ENCODE results near the gene SNAPC4.
"Not testable (repeated sequence)": the region's sequence is repeated elsewhere in the genome, so short reads cannot be mapped to it uniquely, and the experiment has no call there.

SNAPC4 gene

GRCh38 chr9:136433849-136434579, 34.0 kb upstream of the SNAPC4 start:
- no peak for DNase-seq

- DNase-seq, result no peak
These were observed 33.2 kb upstream of the SNAPC4 start for GRCh38 chr9:136433043-136433715.

DNA sequence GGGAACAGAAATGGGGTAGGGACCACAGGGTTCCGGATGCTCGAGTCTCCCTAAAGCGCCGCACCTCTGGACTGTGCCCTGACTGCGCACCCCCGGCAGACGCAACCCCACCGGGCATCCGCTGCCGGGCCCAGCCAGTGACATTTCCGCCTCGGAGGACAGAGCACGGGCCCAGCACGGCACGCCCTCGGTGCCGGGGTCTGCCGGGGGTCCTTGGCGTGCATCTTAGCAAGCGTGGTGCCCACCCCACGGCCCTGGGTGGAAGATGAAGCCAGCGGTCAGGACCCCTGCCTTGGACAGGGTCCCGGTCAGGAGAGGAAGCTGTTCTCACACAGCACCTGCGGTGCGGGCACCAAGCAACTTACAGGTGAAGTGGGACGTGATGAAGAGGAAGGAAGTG, 32.6 kb upstream of the SNAPC4 start:
- no peak for DNase-seq

DNA sequence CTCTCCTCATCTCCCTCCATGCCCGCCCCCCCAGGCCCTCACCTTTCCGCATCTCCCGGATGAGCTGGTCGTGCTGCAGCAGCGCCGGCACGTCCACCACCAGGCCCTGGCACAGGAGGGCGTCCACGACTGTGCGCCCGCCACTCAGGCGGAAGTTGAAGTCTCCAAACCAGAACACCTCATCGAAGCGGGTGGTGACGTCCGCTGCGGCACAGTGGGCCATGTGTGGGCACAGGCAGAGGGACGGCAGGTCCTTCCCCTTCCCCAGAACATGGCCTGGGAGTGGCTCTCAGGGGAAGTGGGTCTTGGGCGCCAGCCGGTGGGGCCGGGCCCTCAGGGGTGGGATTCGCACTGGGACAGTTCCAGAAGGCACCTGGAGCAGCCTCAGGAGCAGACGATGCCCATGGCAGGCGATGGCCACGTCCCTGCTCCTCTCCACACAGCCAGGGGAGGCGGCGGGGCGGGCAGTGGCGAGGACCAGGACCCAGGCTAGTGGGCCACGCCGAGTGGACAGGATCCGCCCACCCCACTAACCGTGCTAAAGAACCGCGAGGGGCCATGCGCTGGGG, 31.9 kb upstream of the SNAPC4 start:
- no peak for DNase-seq

DNA sequence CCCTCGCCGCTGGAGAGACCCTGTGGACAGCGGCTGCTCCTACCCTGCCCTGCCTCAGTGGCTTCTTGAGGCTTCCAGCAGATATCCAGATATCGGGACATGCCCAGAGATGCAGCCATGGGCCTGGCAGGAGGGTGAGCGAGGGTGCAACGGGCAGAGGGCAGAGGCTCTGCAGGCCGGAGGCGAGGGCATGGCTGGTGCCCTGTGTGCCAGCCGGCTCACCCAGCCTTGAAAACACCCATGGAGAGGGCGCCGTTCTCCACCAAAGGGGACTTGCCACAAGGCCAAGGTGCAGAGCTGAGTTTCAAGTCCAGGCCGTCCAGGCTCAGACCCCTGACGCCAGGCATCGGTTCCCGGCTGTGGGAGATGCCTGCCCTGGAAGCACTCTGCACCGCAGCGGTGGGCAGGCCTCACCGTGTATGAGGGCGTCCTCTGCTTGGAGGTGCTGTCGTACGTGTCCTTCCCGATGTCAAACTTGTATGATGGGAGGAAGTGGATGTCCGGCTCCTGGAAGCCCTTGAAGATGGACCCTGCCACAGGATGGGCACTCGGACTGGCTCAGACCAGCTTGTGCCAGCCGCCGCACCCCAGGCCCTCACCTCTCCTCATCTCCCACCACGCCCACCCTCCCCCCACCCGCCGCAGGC, 30.7 kb upstream of the SNAPC4 start:
- no peak for DNase-seq

- DNase-seq, result peak; percentile 62
These were observed 29.9 kb upstream of the SNAPC4 start for GRCh38 chr9:136429683-136430491.

DNA sequence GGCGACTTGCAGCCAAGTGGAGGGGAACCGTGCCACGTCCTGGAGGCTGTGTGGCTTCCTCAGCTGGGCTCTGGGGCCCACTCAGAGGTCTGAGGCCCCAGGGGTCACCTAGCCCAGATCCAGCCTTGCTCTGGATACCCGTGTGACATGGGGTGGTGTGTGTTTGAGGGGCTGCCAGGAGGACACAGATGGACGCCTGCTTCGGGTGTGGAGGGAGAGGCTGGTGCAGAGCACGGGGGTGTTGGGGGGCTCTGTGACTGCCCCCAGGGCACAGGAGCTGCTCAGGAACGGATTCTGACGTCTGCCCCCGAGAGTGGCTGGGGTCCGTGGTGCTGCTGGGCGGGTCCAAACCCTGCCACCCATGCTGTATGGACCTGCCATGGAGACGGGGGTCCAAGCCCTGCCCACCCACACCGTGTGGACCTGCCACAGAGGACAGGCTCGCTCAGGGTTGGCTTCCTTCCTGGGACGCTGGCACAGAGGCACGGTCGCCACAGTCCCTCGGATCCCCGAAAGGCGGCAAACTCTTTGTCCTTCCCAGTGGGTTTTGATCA, 29.2 kb upstream of the SNAPC4 start:
- no peak for DNase-seq

DNA sequence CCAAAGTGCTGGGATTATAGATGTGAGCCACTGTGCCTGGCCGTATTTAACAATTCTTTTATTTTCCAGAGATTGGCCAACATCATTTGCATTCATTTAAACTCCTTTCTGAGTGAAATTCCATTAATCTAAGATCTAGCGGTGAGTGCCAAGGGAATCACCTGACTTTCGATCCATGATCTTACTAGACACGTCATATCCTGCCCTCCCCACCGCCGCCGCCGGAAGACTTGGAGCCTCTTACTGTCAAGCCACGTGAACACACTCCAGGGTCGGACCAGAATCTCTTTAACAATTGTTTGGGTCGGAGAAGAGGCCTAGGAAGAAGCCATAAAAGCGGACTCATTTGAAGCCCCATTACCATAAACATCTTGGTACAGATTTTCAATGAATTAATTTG, 26.8 kb upstream of the SNAPC4 start:
- no peak for DNase-seq

- DNase-seq, result not testable (repeated sequence)
These were observed 25.4 kb upstream of the SNAPC4 start for GRCh38 chr9:136425367-136425766.

- DNase-seq, result no peak
These were observed 24.9 kb upstream of the SNAPC4 start for GRCh38 chr9:136424750-136425362.

- no peak for DNase-seq
These were observed 23.6 kb upstream of the SNAPC4 start for GRCh38 chr9:136423432-136424146.

DNA sequence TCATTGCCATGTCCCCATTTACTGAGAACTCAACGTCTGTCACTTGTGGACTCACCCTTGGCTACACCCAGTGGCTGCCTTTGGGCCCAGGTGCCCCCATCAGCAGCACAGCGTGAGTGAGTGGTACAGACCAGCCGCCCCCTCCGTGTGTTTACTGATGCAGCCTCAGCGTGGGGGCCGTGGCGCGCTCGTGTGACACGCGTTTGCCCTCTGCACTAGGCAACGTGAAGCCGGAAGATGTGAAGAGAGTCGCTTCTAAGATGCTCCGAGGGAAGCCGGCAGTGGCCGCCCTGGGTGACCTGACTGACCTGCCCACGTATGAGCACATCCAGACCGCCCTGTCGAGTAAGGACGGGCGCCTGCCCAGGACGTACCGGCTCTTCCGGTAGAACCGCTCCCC, 22.9 kb upstream of the SNAPC4 start:
- no peak for DNase-seq

GRCh38 chr9:136421791-136422190, 21.8 kb upstream of the SNAPC4 start:
- no peak for DNase-seq

DNA sequence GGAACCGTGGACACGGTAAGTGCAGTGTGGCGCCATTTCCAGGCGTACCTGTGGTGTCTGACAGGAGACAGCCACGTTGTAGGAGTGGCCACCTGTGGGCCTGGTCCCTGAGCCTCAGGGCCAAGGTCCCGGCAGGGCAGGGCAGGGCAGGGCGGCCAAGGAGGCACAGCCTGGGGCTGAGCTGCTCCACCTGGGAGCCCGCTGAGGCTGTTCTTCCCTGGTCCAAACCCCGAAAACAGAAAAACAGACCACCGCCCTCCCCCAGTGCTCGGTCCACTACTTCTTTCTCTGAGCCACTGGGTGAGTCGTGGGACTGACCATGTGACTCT, 19.1 kb upstream of the SNAPC4 start:
- no peak for DNase-seq

GRCh38 chr9:136418182-136419091, 18.5 kb upstream of the SNAPC4 start:
- no peak for DNase-seq

DNA sequence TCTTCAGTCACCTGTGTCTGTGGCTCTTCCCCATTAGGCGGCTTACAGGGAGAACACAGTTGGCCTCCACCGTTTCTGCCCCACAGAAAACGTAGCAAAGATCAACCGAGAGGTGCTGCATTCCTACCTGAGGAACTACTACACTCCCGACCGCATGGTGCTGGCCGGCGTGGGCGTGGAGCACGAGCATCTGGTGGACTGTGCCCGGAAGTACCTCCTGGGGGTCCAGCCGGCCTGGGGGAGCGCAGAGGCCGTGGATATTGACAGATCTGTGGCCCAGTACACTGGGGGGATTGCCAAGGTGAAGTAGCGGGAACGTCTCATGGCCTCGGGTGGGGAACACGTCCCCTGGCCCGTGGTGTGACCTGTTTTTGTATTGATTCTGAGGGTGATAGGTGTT, 16.9 kb upstream of the SNAPC4 start:
- no peak for DNase-seq

- no peak for DNase-seq
These were observed 16.5 kb upstream of the SNAPC4 start for GRCh38 chr9:136416427-136416826.

GRCh38 chr9:136412962-136413361, 13.0 kb upstream of the SNAPC4 start:
- DNase-seq, result no peak

DNA sequence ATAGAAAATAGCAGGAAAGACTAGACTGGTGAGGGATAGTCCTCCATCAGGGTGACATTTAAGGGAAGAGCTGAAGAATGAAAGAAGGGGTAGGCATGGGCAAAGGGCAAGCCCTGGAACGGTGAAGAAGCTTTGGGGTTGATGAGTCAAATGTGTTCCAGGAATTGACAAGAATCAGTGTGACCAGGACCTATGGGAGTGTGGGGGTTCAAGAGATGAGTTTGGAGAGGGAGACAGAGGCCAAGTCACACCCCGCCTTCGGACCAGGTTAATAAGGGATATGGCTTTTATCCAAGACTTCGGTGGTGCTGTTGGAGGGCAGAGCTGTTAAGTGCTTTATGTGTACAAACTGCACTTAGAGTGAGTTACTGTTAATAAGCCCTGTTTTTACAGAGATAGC, 11.4 kb upstream of the SNAPC4 start:
- no peak for DNase-seq

GRCh38 chr9:136410500-136411287, 10.7 kb upstream of the SNAPC4 start, which contains the start of the genes ENTR1 and PMPCA:
TSS of gene ENTR1 (minus strand) at chr9:136410614. CDS start at chr9:136410397, 217 bp downstream.
TSS of gene PMPCA (plus strand) at chr9:136410658. CDS start at chr9:136410669, 11 bp downstream.
- peak; percentile 90 for DNase-seq
